Measurements from ENCODE around the gene ADK.

ADK gene

GRCh38 chr10:74635655-74636054 is 484.6 kb downstream of the ADK start:
- DNase-seq, result no peak

DNA sequence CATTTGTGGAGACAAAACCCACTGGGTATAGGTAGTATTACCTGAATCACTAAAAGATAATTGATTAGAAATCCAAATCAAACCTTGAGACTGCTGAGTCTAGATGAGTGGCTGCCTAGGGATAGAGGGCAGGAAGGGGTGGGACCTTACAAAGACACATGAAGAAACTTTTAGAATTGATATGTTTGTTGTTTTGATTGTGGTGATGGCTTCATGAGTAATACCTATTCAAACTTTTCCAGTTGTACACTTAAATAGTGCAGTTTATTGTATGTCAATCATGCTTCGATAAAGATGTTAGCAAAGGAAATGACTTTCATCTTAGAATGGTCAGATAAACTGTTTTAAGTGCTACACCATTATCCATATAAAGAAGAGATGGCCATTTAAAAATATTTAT is 486.7 kb downstream of the ADK start:
- no peak for DNase-seq

DNA sequence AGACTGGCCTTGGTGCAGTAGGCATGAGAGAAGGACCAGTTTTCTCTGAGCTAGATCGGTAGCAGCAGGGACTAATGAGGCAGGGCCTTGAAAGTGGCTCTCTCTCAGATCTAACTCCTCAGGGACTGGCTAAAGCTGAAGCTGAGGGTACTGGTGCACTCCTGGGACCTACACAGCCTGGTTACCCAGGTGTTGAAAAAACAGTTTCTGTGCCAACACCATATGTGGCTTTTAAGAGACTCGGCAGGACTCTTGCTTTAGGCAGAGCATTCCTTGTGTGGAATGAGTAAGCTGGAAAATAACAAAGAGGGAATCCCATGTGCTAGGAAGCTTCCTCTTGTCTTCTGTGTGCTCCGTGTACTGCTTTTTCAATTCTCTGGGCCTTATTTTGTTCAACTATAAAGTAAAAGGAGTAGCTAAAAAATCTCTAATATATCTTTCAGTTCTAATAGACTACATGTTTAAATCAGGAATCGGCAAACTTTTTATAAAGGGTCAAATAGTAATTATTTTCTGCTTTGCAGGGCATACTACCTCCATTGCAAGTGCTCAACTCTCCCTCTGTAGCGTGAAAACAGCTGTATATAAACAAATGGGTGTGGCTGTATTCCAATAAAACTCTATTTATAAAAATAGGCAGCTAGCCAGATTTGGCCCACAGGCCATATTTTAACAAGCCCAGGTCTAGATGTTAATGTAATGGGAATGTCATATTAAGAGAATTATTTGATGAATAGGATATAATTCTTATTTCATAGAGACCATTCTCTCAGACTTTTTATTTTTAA is 489.3 kb downstream of the ADK start:
- DNase-seq, result peak; percentile 11

DNA sequence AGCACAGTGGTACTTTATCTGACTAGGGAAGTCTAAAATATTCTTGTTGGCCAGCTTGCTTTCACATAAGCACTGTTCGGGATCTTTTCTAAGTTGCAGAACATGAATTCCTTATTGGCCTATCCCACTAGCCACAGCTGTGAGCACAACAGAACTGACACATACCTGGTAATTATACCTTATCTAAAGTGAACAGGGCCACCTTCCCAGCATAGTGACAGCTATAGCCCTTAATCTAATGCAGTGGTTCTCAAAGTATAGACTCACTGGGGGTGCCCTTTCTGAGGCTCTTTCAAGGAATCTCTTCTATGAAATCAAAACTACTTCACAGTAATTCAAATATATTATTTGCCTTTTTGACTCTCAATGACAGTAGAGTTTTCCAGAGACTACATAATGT is 490.6 kb downstream of the ADK start:
- DNase-seq, result no peak

DNA sequence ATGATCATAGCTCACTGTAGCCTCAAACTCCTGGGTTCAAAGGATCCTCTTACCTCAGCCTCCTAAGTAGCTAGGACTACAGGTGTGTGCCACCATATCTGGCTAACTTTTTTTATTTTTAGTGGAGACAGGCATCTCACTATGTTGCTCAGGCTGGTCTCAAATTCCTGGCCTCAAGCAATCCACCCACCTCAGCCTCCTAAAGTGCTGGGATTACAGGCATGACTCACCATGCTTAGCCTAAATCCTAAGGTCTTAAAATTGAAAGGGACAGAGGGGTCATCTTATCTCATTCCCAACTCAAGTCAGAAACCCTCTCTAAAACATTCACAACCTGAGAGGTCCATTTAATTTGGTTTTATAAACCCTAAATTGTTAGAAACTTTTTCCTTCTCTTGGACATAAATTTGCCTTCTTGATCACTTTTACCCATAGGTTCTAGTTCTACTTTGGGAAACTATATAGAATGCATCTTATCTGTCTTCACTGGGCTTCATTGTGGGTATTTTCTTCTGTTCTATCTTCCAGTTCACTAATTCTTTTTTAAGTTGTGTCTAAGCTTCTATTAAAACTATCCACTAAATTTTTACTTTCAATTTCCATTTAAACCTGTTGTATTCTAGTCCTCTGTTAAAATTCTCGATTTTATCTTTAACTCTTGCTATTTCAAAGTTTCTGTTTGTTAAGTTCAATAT is 492.0 kb downstream of the ADK start:
- no peak for DNase-seq

DNA sequence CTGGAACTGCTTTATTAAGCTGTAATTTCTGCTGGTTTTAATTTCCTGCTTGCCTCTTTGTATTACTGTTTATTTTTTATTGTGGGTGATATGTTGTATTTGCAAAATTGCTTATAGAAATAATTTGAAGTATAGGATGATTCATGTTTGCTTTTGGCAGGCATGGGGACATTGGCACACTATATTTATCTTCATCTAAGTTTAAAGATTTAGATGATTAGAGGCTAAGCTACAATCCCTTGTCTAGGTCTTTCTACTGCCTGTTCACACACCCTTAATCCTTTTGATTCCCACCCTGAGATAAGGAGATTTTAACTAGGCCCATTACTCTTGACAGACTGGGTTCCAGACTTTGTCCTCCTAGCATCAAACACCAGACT is 492.6 kb downstream of the ADK start:
- no peak for DNase-seq

DNA sequence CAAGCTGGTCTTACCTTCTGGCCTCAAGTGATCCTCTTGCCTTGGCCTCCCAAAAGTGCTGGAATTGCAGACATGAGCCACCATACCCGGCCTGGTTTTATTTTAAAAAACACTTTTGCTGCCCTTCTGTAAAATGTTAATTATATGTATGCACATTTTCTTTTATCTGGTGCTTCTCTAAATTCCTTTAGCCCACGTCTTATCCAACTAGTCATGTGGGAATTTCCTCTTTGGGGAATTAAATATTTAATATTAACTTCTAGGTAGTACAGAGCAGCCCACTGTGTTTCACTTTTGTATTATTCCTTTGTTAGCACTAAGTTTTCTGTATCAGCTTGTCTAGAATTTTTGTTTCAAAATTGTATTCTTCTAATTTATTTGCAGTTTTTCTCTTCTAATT is 493.7 kb downstream of the ADK start:
- DNase-seq, result no peak

DNA sequence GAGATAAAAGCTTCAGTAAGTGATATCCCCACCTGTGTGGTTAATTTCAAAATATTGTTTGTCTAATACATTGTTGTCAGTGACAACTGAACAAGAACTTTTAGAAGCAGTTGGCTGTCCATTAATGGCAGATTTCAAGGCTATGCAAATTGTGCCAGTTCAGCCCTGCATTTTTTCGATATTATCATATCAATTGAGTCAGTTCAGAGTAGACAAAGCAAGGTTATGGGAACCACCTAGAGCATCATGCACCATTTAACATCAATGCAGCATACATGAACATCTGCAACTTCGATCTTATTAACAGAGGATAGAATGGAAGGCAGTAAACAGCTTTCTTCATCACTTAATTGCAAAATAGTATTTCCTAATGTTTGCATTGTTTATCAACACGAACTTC is 494.7 kb downstream of the ADK start:
- DNase-seq, result no peak

GRCh38 chr10:74650613-74651012 is 499.6 kb downstream of the ADK start:
- DNase-seq, result no peak

DNA sequence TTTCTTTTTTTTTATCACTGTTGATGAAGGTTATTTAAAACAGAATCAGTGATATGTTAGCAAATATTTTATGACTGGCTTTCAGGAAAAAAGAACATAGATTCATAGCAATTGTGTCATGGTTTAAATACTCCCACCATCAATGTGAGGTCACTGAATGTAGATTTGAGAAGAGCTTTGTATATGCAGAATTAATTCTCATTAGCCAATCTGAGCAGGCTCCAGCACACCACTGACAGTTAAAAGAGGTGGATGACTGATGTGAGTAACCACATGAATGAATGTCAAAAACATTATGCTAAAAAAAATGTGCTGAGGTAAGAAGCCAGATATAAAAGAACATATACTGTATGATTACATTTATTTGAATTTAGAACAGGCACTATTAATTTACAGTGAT is 500.5 kb downstream of the ADK start:
- no peak for DNase-seq

- no peak for DNase-seq
Measured at GRCh38 chr10:74652664-74653063, 501.6 kb downstream of the ADK start.

- DNase-seq, result no peak
Measured at GRCh38 chr10:74658511-74658910, 507.5 kb downstream of the ADK start.

GRCh38 chr10:74662635-74663034 is 511.6 kb downstream of the ADK start:
- no peak for DNase-seq

- no peak for DNase-seq
Measured at GRCh38 chr10:74669210-74669609, 518.2 kb downstream of the ADK start.

- no peak for DNase-seq
Measured at GRCh38 chr10:74671716-74672115, 520.7 kb downstream of the ADK start.

DNA sequence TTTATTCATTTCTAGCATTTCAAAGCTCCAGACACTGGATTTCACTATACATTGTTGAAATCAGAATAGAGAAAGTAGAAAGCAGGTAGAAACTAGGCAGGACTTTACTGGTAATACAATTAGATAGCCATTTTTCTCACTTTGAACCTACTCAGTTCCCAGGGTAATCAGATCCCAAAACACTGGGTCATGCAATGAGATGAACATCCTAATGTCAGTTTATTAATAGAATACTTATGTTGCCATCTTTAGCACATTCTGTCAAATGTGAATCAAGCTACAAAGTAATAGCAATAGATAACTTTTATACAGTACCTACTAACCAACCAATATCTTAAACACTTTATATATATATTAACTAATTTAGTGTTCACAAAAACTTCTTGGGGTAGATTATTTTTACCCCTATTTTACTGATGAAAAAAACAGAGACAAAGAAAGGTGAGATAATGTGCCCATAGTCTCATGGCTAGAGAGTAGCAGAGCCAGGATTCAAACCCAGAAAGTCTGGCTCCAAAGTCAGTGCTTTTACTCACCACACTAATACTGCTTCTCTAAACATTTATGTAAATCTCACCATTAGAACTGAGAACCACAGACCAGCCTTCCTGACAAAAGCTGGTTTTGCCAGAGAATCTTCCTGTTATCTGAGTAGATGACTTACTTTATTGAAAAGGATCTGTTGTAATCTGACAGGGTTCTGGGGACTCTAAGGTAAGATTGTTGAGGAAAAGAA is 521.6 kb downstream of the ADK start:
- DNase-seq, result no peak

DNA sequence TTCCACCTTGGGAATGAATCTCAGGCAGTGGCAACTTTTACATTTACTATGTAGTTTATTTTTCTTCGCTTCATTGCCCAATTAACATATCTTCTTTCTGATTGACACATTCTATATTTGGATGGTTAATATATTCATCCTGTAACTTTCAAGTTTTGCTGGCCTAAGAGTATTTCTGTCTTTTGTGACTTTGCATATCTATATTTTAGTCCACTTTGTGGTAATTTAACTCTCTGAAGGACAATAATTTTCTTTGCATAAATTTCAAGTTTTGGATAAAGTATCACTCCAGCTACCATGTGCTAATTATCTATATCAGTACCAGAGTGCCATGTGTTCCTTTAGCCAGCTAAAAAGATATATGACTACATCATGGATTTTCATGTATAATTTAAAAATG is 523.9 kb downstream of the ADK start:
- DNase-seq, result no peak

DNA sequence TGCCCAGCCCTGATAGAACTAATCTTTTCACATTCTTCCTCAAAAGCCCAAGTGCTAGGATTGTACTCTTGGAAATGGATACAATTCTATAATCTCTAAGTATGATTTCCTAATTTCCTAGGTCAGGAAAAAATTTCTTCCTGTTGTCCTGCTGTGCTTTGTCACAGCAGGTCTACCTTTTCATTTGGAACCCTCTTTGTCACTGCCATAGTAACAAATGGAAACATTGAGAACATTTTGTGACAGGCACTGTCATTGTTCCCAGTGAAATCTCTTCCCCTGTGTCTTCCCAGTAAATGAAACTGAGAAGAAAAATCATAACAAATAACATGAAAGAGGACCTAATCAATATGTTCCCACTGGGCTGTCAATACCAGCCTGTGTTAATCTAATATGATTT is 524.5 kb downstream of the ADK start:
- no peak for DNase-seq

GRCh38 chr10:74677951-74678350 is 526.9 kb downstream of the ADK start:
- DNase-seq, result no peak

DNA sequence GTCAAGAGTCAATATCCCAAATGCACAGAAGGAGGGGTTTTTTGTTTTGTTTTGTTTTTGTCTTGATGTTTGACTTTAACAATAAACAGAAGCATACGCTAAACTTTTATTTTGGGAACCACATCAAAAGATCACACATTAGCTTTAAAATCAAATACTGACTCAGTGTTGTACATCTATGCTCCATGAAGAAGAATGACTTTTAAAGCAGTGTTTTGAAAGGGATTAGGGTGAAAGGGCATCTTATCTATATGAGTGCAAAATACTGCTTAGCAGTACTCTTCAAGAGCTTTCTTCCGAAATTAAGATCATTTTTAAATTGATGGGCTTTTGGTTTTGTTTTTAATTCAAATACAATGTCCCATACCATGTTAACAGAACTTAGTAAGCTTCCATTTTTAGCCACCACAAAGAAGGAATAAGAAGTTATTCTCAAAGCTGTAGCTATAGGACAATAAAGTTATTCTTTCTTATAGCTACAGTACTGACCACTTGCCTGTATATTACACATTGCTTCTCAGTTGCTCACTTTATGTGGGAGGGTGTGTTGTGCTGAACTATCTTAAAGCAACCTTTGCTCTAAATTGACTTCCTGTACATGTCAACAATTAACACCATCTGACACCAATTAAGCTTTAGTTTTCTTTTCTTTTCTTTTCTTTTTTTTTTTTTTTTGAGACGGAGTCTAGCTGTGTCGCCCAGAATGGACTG is 531.1 kb downstream of the ADK start:
- DNase-seq, result no peak

- no peak for DNase-seq
Measured at GRCh38 chr10:74683067-74683466, 532.0 kb downstream of the ADK start.

DNA sequence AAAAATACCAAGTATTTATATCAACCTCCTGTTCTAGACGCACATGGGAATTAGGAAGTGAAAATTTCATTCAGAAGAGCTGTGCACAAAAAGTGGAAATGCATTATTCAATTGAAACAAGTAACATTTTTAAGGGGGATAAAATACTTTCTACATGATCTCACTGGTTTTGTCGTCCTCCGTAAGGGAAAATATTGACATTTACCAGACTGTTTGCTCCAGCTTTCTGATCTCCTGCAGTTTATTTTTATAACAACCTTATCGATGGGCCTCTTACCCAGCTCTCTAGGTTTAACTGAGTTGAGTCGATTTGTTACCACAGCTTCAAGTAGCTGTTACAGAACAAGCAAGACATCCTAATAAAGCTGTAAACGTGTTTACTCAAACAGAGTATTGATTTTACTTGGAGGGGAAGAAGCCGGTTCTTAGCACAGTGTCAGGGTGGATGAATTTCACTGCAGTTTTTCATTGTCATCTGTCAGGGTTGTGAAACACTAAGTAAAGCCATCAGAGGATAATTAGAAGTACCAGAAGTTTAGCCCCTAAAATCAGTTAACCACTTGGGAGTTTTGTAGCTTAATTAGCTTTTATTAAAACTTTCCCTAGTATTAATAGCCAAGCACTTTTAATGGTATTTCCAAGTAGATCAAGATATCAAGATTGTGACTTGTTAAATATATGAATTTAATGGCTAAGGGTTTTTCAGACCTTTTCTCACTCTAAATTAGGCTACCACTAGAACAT is 532.8 kb downstream of the ADK start:
- DNase-seq, result peak; percentile 26

DNA sequence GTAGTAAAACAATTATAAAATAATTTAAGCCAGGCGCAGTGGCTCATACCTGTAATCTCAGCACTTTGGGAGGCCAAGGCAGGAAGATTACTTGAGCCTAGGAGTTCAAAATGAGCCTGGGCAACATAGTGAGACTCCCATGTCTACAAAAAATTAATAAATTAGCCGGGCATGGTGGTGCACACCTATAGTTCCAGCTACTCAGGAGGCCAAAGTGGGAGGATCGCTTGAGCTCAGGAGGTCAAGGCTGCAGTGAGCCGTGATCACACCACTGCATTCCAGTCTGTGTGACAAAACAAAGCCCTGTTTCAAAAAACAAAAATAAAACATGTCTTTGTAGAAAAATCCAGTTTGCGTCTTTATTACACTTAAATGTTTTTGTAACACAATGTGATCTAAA is 533.4 kb downstream of the ADK start:
- no peak for DNase-seq
